Activated T-helper 1 cell treated with anti-CD3 and anti-CD28 coated beads, Interleukin-2, amount 50 U/mL, for 16 hours (primary cell): ENCODE results near the gene ADAP1.
"Not testable (repeated sequence)": the region's sequence is repeated elsewhere in the genome, so short reads cannot be mapped to it uniquely, and the experiment has no call there.

Source experiments
- DNase-seq, 2 donors: peaks; one replicate each; pipeline ENCODE4 v3.0.0-alpha.2; 2020; ENCODE audit warnings: low read depth in 1 of 2, low spot score in 1 of 2

The ADAP1 gene

DNA sequence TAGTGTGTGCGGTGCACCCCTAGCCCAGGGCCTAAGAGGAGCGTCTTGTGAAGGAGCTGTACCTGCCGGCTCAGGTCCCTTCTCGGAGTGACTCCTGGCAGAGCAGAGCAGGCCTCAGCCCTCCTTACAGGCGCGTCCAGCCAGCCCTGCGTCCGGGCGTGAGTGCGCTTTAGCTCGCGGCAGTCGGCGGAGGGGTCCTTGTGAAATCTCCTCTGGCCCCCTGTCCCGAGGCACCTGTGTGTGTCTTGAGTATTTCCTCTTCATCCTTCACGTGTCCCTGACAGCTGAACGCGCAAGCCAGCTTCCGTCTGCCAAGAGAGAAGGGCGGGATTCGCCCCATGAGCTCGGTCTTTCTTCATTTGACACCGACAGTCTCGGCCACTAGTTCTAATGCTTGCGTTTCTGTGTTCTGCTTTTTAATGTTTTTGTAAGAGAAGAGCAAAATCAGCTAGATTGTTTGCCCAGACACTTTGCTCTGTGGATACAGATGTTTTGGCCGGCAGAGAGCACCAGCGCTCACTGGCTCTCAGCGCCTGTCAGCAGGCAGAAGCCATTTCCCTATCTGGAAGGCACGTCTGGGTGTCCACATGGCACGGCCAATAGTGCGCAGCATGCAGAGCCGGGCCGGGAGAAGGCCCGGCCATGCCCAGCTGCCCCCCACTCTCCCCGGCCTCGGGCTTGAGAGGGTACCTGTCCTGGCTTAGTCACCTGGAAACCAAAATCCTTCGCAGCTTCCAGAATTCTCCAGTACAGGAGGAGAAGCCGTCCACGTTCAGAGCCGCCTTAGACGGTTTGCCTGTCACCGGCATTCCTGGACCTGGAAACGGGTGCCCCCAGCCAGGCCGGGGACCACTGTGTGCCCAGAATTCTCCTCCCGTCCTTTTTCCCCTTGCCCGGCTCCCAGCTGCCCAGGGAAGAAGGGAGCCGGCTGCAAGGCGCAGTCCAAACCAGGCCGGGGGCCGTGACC lies 71.1 kb downstream of the ADAP1 start:
- no peak for DNase-seq

DNA sequence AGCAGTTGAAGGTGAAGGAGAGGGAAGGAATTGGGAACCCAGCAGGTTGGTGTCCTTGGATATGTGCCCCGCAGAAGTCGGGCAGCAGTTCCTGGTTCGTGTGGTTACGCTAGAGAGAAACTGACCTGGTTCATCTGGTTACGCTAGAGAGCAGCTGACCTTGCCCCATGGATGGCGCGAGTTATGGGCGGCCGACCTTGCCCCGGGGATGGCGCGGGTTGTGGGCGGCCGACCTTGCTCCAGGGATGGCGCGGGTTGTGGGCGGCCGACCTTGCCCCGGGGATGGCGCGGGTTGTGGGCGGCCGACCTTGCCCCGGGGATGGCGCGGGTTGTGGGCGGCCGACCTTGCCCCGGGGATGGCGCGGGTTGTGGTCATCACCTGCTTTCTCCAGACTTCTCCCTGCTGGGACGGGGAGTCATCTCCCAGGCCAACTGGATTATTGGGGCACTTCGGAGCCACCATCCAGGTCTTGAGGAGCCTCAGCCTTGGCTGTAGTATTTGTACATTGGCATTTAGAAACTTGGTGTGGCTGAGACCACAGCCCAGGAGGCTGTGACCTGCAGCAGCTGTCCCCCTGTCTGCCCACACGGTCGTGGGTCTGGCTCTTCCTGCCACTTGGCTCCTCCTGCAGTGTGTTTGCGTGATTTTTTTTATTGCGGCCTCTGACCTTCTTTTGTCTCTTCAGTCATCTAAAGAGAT lies 72.0 kb downstream of the ADAP1 start:
- DNase-seq, result no peak

DNA sequence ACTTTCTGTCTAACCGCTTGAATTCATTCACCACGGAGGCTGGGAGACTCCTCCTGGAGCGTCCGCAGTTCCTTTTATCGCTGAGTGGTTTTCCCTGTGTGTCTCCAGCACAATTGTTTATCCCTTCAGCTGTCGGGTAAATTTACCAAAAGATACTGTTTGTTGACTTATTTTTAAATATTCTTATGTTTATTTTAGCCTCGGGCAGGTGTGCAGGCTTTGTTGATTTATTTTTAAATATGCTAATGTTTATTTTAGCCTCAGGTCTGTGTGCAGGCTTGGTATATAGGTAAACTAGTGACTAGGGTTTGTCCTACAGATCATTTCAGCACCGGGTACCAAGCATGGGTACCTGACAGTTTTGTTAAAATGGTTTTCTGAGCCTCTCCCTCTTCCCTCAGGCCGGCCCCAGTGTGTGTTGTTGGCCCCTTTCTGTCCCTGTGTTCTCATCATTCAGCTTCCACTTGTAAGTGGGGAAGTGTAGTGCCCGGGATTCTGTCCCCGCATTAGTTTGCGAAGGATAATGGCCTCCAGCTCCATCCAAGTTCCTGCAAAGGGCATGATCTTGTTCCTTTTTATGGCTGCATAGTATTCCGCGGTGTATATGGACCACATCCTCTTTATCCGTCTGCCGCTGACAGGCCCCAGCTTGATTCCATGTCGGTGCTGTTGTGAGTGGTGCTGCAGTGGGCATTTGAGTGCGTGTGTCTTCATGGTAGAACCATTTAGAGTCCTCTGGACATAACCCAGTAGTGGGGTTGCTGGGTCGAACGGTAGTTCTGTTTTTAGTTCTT lies 72.8 kb downstream of the ADAP1 start:
- DNase-seq, result no peak

DNA sequence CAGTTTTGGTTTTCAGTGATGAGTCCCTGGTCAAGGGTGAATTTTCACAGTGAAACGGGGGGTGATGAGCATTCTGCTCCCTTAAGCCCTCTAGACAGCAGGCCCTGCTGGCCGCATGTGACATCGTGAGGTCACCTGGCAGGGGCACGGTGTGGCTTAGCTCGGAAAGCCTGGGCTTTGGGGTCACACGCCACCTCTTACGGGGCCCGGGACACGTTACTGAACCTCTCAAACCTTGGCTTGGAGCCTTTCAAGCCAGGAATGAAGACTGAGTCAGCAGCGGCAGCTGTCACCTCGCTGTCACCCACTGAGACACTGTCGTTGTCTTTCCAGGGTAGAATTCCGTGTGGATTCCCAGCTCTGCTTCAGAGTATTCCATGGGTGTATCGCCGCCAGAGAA lies 74.0 kb downstream of the ADAP1 start:
- no peak for DNase-seq

DNA sequence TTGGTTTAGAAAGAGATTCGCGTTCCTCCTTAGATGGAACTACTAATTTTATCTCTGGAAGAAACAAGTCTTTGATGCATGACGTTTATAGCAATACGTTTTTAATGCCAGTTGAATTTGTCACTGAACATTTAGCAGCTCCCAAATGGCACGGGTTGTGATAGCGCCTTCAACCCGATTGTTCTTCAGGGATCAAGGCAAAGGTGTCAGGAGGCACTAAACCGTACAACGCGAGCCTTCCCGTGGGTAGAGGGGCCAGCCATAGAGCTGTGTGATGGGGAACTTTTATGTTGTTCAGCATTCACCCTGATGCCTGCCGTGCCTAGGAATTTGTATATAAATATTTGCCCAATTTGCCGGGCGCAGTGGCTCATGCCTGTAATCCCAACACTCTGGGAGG lies 74.8 kb downstream of the ADAP1 start:
- DNase-seq, result no peak

DNA sequence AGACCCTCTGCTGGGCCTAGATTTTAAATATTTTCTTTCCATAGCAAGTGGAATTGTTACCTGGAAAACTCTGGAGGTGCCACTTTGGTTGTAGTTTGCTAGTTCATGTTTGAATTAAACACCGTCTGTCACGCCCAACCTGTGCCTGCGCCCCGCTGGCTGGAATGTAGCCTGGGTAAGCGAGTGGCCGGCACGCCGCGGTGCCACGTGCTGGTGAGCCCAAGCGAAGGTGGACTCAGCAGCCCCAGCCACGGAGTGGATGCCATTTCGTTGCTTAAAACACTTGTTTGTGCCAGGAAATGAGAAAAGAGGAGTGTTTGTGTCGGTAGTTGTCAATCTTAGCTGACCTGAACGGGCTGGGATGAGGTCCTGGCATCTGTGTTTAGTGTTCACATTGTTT lies 75.4 kb downstream of the ADAP1 start:
- DNase-seq, result no peak

DNA sequence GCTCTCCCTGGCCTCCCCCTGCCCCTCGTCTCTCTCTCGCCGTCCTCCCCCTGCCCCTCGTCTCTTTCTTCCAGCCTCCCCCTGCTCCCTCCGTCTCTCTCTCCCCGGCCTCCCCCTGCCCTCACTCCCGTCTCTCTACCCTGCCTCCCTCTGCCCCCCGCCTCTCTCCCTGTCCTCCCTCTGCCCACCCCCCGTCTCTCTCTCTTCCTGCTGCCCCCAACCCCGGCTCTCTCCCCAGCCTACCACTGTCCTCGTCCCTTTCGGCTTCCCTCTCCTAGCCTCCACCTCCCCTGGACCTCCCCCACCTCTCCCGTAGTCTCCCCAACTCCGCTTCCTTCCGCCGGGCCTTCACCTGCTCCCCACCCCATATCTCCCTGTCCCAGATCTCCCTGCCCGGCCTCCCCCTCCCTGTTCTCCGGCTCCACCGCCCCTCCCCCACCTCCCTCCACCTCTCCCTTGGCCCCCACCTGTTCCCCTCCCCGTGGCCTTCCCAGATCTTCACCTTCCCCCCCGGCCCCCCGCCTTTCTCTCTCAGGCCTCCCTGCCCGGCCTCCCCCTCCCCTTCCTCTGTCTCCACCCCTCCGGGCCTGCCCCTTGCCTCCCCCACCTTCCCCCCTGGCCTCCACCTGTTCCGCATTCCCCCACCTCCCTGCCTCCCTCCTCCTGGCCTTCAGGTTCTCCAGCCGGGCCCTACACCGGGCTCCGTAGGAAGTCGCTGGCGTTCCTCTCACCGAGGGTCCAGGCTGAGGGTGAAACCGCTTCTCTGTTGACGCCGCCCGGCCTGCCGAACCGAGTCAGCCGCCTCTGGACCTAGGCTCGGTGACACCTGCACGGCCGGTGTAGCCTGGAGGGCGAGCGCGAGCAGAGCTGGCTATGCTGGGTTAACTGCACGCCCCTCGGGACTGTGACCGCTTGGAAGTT lies 76.9 kb downstream of the ADAP1 start:
- no peak for DNase-seq

DNA sequence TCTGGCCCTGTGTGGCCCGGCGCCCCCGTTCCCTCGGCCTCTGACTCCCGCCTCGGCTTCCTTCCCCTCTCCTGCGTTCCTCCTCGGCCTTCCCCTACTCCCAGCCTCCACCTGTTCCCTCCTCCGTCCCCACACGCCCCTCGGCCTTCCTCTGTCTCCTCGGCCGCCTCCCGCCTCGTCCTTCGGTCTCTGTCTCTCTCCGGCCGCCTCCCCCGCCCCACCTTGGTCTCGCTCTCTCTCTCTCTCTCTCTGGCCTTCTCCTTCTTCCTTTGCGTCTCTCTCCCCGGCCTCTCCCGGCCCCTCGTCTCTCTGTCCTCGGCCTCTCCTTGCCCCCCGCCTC lies 77.5 kb downstream of the ADAP1 start:
- no peak for DNase-seq

DNA sequence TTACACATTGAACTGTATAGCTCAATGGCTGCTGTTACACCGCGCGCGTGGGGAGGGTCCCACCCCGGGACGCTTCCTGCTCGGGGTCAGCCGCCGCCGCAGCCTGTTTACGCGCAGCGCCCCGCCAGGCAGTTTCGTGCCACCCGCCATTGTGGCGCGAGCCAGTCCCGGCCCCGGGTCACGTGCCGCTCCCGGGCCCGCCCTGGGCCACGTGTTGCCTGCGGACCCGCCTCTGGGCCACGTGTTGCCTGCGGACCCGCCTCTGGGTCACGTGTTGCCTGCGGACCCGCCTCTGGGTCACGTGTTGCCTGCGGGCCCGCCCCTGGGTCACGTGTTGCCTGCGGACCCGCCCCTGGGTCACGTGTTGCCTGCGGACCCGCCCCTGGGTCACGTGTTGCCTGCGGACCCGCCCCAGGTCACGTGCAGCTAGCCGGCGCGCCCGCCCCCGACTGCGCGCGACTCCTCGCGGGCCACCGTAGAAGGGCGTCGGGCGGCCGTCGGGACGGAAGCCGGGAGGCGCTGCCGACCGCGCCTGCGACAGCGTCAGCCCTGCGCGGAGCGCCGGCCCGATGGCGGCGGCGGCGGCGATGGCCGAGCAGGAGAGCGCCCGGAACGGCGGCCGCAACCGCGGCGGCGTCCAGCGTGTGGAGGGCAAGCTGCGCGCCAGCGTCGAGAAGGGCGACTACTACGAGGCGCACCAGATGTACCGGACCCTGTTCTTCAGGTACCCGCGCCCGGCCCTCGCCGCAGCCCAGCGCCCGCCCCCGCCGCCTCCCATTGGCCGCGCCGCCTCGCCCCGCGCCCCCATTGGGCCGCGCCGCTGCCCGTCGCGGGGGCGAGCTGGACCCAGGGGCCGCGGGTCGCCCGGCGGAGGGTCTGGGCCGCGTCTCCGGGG lies 78.2 kb downstream of the ADAP1 start, which contains the start of gene GET4:
GET4 (plus strand) TSS at position 478 of the 895 bp plus-strand sequence; CDS start at position 570, 92 bp downstream.
- DNase-seq, result peak; percentile 92 to 96

DNA sequence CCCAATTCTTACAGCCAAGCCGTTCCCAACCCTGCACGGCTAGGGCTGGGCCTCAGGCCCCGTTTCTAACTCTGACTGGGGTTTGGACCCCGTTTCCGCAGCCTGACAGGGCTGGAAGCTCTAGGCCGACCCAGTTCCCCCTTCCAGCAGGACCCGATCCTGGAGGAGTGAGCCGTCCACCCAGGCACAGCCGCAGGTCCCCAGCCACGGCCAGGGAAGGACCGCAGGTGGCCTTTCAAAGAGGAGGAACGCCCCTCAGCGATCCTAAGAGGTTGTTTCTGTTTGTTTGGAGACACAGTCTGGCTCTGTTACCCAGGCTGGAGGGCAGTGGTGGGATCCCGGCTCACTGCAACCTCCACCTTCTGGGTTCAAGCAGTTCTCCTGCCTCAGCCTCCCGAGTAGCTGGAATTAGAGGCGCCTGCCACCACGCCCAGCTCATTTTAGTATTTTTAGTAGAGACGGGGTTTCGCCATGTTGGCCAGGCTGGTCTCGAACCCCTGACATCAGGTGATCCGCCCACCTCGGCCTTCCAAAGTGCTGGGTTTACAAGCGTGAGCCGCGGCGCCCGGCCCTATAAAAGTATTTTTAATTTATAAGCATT lies 78.9 kb downstream of the ADAP1 start:
- DNase-seq, result no peak

DNA sequence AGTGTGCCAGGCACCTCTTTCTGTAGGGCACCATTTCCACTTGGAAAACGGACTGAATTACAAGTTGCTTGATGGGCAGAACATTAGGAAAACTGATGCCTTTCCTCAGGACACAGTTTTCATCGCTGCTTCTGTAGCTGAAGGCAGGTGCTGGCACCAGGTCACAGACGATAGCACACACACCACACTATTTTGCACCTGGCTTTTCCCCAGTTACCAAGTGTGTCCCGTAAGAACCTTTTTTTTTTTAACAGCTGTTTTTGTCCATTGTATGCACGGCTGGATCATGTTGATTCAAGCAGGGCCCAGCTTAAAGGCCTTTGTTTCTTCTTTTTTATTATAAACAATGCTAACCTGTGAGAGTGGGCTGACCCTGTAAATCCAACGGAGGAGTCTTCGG lies 79.4 kb downstream of the ADAP1 start:
- no peak for DNase-seq

DNA sequence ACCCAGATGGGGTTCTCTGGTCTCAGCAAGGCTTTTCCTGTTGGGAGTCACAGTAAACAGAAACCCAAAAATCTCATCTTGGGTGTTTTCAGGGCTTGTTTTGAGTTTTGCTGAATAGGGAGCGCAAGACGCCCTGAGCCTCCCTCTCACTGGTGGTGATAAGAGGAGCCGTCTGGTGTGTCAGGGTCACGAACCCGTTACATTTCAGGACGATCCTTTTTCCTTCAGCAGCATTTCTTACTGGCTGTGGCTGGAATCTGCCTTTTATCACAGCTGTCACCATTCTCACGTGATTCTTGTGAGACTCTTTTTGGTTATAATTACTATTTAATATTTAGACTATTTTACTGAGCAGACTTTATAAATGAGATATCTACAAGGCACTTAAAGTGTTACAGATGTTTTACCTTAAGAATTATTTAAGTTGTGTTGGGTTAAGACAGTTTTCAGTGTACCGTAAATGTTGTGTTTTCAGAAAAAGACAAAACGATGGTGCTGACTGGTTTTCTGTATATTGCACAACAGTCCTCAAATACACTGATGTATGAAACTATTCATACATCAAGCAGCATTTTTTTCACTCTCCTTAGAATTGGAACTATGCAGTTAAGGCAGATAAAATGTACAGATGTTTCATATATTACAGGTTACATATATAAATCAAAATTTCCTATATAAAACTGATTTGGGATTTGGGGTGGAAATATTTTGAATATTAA lies 80.3 kb downstream of the ADAP1 start:
- DNase-seq, result no peak

DNA sequence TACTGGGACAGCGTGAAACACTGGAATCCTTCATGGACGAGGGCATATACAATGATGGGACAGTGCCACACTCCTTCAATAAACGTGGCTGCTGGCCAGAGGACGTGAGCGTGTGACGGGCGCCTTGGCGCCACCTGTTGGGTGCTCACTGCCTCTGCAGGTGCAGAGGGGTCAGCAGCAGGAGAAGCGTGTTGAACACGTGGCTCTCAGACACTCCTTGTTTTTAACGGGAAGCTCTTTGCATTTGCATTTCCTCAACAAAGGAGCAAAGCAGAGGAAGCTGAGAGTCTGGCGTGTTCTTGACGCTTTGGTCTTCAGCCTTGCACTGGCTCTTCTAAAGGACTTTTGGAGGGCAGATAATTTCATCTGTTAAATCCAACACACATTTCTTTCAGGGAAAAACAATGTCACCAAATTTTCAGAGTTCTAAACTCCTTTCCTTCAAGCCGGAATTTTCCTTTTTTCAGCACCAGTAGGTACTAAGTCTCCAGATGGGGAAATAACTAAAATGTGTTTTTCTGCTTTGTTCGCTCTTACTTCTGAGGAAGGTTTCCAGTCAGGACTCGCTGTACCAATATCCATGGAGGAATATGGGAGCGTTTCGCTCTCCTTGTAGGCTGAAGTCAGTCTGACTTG lies 81.0 kb downstream of the ADAP1 start:
- peak; percentile 35 to 61 for DNase-seq

DNA sequence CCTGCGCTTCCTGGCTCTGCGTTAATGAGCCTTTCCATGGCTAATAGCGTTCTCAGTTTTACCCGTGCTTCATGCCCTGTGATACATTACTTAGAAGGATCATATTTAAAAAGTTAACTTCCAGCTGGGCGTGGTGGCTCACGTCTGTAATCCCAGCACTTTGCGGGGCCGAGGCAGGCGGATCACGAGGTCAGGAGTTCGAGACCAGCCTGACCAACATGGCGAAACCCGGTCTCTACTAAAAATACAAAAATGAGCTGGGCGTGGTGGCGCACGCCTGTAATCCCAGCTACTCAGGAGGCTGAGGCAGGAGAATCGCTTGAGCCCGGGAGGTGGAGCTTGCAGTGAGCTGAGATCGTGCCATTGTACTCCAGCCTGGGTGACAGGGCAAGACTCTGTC lies 81.8 kb downstream of the ADAP1 start:
- not testable (repeated sequence) for DNase-seq

DNA sequence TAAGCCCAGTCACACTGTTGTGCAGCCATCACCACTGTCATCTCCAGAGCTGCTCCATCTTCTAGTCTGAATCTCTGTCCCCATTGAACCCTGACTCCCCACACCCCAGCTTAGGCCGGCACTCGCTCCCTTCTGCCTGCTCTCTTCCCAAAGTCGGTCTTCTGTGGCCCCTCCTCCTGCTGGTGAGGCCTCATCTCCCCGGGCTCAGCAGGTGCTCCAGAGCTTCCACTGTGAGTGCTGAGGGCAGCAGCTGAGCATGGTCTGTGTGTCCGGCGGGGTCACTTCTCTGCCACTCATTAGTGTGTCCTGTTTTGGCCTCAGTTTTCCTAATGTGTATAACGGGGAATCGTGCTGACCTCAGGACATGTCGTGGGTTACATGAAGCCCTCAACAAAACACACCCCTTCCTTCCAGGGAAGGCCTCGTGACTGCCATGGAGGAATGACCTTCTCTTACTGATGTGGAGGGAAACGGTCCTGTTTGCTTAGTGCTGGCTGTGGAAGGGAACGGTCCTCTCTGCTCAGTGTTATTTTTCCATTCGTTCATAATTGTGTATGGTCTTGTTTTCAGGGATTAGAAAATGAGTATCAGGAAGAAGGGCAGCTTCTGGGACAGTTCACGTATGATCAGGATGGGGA lies 82.5 kb downstream of the ADAP1 start:
- no peak for DNase-seq

DNA sequence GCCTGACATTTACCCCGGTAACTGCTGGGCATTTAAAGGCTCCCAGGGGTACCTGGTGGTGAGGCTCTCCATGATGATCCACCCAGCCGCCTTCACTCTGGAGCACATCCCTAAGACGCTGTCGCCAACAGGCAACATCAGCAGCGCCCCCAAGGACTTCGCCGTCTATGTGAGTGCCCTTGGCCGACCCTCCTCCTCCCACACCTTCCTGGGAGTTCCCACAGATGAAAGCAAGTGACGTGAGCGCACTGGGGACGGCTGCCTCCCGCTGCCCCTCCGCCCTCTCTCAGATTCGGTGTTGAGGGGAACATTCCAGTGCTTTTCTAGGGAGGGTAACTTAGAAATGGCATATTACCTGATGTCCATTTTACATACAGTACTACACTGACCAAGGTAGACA lies 85.1 kb downstream of the ADAP1 start:
- DNase-seq, result no peak

DNA sequence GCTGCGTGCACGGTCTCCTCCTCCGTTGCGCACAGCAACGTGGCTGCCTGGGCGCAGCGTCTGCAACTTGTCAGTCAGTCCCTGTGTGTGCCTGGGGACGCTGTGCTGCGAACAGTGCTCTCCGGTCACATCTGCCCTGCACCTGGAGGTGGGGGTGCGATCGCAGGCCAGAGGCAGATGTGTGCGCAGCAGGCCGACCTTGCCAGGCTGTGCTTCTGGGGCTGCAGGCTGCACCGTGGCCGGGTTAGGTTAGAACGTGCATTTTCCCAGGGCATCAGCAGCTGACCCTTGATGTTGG lies 86.3 kb downstream of the ADAP1 start:
- no peak for DNase-seq
